ENCODE measurements around the gene MBD1.
"Not testable (repeated sequence)": the region's sequence is repeated elsewhere in the genome, so short reads cannot be mapped to it uniquely, and the experiment has no call there.

Gene MBD1

GRCh38 chr18:50297621-50298442, 16.5 kb upstream of the MBD1 start:
- DNase-seq = peak in 51 of 58 donors; percentile 14 to 84 (median 52)

GRCh38 chr18:50293039-50293438, 11.7 kb upstream of the MBD1 start:
- no peak for DNase-seq

GRCh38 chr18:50289108-50289443, 7.8 kb upstream of the MBD1 start:
- no peak for DNase-seq

- DNase-seq = not testable (repeated sequence)
Observed at GRCh38 chr18:50288348-50289107, 7.2 kb upstream of the MBD1 start.

GRCh38 chr18:50287441-50288347, 6.4 kb upstream of the MBD1 start, which contains the start of gene CXXC1:
TSS of gene CXXC1 (minus strand) at chr18:50287692. CDS start at chr18:50287589, 103 bp downstream.
- DNase-seq = peak; percentile 89 to 100 (median 98)

- peak in 5 of 58 donors; percentile 34 to 51 (median 48) for DNase-seq
Observed at GRCh38 chr18:50287028-50287440, 5.7 kb upstream of the MBD1 start.

- DNase-seq = peak in 2 of 58 donors; percentile 20 to 27
Observed at GRCh38 chr18:50286391-50287027, 5.2 kb upstream of the MBD1 start.

- DNase-seq = no peak
Observed at GRCh38 chr18:50285631-50286321, 4.5 kb upstream of the MBD1 start.

- DNase-seq = no peak
Observed at GRCh38 chr18:50285071-50285470, 3.7 kb upstream of the MBD1 start.

- DNase-seq = no peak
Observed at GRCh38 chr18:50284255-50284885, 3.0 kb upstream of the MBD1 start.

- no peak for DNase-seq
Observed at GRCh38 chr18:50283469-50284209, 2.3 kb upstream of the MBD1 start.

- DNase-seq = no peak
Observed at GRCh38 chr18:50282521-50283335, 1.4 kb upstream of the MBD1 start.

- peak in 1 of 58 donors; percentile 40 for DNase-seq
Observed at GRCh38 chr18:50281972-50282520, 723 bp upstream of the MBD1 start.

- no peak for DNase-seq
Observed at GRCh38 chr18:50280707-50281294, 522 bp downstream of the MBD1 start.

GRCh38 chr18:50279752-50280151, 1.6 kb downstream of the MBD1 start:
- no peak for DNase-seq

- DNase-seq = no peak
Observed at GRCh38 chr18:50277942-50278341, 3.4 kb downstream of the MBD1 start.

GRCh38 chr18:50276452-50276851, 4.9 kb downstream of the MBD1 start:
- DNase-seq = no peak

Measured in anterior cingulate cortex (tissue), 58 donors.